Hematopoietic multipotent progenitor cell treated with erythropoietin and hydrocortisone succinate and interleukin-3 and kit ligand, for 8 days (in vitro differentiated cells): ENCODE data around the gene ILF2.

Experiments
- DNase-seq: peaks from one replicate; pipeline ENCODE4 v3.0.0-alpha.2; 2015

The ILF2 gene

GRCh38 chr1:153626477-153626903 is 44.3 kb downstream of the ILF2 start:
- DNase-seq = no peak

GRCh38 chr1:153624965-153625611 is 45.7 kb downstream of the ILF2 start:
- no peak for DNase-seq

- DNase-seq = no peak
Measured at GRCh38 chr1:153623101-153623500, 47.7 kb downstream of the ILF2 start.

GRCh38 chr1:153619171-153619570 is 51.6 kb downstream of the ILF2 start:
- no peak for DNase-seq

DNA sequence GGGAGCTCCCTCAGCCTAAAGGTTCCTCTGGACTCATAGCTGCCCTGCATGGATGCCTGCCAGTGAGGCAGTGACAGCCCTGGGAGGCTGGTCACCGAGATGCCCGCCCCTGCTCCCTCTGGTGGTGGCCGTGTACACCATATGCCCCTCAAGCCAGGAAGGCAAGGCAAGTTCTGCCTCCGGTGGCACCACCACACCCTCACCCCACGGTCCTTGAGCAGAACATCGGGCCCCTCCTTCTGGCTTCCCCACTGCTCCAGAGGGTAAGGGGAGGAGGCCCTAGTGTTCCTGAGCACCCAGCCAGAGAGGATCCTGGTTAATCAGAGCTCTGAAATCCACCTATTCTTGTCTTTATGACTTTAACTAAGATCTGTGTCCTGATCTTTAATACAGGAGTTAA is 53.1 kb downstream of the ILF2 start:
- DNase-seq = no peak

DNA sequence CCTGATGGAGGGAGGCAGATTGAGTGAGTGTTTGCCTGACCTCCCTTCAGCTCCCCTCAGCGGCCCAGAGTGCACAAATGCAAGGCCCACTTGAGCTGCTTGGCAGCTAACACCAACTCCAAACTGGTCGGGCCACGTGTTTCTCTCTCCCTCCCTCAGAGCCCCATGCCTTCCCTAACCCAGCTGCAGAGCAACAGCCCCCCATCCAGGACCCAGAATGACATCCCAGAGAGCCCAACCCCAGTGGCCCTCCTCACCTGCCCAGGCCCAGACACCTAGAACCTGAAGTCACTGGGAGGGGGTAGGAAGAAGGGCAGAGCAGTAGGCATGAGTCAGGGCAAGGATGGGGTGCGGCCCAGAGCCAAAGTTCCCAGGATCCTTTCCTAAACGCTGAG is 53.9 kb downstream of the ILF2 start:
- no peak for DNase-seq

DNA sequence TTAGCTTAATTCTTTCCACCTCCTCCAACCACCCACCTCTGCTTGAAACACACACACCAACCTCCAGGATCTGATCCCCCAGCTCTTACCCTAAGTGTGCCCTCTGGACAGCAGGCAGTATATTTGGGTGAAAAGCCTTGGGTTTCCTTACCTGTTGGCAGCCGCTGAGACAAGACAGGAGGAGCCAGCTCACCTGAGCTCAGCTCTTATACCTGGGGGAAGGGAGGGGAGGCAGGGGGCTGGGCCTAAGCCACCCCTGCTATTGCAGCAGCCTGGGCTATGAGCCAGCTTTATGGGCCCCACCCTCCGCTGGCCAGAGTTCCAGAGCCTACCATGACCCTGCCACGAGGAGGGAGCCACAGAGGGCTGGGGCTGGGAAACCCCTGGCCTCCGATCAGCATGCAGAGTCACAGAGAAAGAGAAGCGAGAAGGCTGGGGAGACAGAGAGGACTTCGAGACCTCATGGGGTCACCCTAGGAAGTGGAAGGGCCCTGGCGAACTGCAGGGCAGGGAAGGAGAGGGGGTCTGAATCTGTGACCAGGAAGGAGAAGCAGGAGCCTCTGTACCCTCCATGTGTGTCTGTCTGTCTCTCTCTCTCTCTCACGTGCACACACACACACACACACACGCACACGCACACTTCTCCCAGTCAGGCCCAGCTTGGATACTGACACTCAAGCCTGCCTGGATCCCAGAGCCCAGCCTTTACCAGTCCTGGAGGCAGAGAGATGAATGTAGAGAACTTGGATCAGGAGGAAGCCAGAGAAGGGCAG is 54.5 kb downstream of the ILF2 start, which contains the start of gene S100A14:
Gene S100A14 (minus strand): TSS at position 182 of the 773 bp plus-strand sequence. CDS start 467 bp downstream, outside the sequence.
- peak; percentile 55 for DNase-seq

- DNase-seq = no peak
Measured at GRCh38 chr1:153615406-153615805, 55.4 kb downstream of the ILF2 start.

DNA sequence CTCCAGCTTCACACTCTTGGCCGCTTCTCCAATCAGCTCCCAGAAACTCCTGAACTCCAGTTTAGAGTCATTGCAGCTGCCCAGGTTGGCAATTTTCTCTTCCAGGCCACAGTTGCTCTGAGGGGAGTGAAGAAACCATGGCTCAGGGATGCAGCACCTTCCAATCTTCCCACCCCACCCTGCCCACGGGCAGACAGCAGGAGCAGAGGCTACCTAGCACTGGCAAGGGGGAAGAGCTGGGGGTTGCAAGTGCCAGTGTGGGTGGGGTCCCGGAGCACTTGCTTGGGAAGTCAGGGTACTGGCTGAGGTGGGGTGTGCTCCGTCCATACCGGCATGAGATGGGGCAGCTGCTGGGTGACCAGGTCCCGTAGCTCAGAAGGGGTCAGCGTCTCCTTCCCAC is 55.9 kb downstream of the ILF2 start:
- no peak for DNase-seq

GRCh38 chr1:153614189-153614900 is 56.4 kb downstream of the ILF2 start:
- DNase-seq = no peak

DNA sequence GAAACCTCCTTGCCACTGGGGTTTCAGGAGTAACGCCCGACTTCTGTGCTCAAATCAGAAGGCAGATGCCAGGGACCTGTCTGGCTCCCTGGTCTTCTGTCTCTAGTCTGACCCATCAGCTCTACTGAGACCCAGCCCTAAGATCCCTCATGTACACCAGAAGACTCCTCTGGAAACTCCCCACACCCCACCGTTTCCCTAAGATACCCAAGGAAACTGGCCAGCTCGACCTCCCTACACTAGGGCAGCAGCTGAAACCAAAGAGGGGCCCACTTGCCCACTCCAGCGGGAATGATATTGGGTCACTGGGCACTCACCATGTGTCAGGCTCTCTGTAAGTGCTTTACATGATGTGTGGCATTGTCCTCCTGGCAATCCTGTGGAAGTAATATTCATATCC is 57.4 kb downstream of the ILF2 start:
- DNase-seq = no peak

- DNase-seq = peak; percentile 66
Measured at GRCh38 chr1:153612755-153613331, 58.0 kb downstream of the ILF2 start, which contains the start of gene S100A16. Gene S100A16 (minus strand): TSS chr1:153613137. CDS start chr1:153608151, 4,986 bp downstream.

DNA sequence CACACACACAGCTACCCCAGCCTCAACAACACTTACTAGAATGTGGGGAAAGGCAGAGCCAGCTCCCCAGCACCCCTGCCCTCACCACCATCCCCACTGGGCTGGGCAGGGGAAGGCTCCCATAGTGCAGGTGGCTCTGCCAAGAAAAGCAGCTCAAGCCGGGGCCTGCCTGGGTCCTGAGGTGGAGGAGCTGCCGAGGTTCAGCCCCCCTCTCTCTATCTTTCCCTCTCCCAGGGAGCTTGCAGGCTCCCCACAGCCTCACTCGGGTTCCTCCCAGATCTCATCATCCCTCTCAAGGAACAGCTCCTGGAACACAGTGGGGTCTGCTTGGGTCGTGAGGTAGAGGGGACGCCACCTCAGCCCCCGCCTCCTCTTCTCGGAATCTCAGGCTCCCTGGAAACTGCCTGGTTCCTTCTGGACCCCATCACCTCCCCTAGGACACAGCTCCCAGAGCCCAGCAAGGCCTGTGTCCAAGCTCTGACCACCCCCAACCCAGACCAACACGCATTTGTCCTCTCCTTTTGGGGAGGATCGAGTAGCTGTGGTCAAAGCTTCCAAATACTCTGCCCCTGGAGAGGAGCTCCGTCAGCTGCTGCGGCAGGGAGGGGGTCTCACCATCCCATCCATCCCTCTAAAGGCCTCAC is 58.6 kb downstream of the ILF2 start:
- no peak for DNase-seq
